HG03064 (cell line): ENCODE results near the gene RNU5B-1.

Experiments used
- ATAC-seq: cut with Tn5 transposase; IDR thresholded peaks from one replicate; pipeline ENCODE4 v1.9.1; 2021; ENCODE audit warnings: low read depth; ENCODE audit not compliant: unreplicated experiment

RNU5B-1 gene

GRCh38 chr15:65287520-65287855 is 17.0 kb upstream of the RNU5B-1 start:
- no peak for ATAC-seq

GRCh38 chr15:65289261-65289854 is 15.1 kb upstream of the RNU5B-1 start:
- no peak for ATAC-seq

GRCh38 chr15:65290228-65290627 is 14.2 kb upstream of the RNU5B-1 start:
- ATAC-seq: no peak

DNA sequence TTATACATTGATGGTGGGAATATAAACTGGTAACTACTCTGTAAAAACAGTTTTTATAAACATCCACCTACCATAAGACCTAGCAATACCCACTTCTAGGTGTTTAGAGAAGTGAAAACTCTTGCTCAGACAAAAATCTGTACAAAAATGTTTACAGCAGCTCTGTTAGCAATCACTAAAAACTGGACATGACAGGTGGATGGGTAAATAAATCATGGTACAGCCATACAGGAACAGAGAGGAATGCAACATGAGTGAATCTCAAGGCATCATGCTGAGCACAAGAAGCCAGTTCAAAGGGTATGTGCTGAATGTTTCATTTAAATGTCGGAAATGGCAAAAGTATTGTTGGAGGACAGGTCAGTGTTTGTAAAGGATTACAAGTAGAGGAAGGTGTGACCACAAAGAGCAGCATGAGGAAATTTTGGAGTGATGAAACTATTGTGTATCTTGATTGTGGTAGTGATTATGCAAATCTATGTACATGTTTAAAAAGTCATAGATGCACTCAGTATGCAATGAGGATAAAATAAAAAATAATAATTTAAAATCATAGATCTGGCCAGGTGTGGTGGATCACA is 11.4 kb upstream of the RNU5B-1 start:
- no peak for ATAC-seq

DNA sequence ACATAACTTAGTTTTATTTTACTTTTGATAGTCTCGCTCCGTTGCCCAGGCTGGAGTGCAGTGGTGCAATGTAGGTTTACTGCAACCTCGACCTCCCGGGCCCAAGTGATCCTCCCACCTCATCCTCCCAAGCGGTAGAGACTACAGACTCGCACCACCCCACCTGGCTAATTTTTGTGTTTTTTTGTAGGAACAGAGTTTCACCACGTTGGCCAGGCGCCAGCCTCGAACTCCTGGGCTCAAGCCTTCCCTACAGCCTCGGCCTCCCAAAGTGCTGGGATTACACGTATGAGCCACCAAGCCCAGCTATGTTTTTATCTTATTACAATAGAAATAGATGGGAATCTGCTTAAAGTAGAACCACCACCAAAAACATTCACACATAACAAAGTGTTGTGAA is 5.7 kb upstream of the RNU5B-1 start:
- no peak for ATAC-seq

DNA sequence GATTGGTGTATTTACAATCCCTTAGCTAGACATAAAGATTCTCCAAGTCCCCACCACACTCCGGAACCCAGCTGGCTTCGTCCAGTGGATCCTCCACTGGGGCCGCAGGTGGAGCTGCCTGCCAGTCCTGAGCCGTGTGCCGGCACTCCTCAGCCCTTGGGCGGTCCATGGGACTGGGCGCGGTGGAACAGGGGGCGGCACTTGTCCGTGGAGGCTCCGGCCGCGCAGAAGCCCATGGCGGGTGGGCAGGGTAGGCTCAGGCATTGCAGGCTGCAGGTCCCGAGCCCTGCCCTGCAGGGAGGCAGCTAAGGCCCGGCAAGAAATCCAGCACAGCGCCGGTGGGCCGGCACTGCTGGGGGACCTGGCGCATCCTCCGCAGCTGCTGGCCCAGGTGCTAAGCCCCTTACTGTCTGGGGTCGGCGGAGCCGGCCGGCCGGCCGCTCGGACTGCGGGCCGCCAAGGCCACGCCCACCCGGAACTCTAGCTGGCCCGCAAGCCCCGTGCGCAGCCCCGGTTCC is 3.5 kb upstream of the RNU5B-1 start:
- ATAC-seq: no peak

DNA sequence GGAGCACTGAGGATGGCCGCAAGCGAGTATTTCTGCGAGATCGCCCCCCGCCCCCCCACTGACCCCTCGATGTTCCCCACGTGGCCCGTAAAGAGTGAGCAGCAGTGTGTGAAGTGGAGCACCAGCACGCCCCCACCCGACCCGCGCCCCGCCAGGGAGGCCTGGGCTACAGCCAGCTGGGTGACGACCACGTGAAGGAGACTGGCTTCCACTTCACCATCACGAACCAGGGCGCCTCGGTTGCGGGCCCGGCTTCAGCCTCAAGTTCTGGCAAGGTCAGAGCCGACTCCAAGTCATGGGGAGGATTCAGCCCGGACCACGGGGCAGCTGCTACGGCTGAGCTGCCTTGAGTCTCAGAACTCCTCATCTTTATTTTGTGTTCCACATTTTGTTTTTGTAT is 2.4 kb upstream of the RNU5B-1 start:
- no peak for ATAC-seq

DNA sequence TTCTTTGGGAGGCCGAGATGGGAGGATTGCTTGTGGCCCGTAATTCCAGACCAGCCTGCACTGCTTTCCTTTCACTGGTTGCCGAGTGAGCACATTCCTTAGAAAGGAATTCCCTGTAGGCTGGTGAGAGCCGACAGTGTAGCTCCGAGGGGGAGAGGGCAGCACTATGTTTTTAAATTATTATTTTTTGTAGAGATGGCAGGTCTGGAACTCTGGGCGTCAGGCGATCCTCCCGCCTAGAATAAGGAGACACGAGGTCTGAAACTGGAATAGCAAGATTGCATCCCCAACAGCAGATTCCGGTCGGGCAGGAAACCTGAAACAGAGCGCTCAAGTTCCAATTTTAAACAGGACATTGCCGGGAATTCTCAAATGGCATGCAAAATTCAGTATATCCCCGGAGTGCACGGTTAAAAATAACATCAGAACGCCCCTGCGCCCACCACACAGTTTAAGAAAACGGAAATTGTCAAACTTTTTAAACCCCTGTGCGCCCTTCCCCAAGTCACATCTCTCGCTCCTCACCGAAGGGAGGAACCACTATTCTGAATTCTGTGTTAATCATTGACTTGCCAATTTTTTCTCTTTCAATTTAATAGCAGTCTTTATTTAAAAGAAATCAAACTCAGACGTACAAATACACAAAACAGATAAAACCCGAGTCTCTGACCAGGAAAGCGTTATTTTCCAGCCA is 643 bp upstream of the RNU5B-1 start:
- no peak for ATAC-seq

DNA sequence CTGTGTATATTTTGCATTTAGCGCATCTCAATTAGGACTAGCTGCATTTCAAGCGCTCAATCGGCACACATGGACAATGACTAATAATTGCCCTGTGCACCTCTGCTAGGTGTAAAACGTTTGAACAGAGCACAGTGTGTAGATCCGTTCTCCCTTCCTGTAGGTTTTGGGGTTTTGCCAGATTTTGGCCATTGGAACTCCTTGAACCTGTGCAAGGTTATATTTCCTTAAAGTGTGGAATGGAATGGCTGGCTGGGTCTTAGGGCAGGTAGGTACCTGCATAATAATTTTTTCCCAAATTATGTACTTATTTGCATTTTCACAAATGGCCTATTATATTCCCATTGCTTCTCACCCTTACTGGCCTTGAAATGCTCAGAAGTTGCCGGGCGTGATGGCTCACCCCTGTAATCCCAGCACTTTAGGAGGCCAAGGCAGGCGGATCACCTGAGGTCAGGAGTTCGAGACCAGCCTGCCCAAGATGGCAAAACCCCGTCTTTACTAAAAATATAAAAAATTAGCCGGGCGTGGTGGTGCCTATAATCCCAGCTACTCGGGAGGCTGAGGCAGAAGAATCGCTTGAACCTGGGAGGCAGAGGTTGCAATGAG is 777 bp downstream of the RNU5B-1 start:
- no peak for ATAC-seq

DNA sequence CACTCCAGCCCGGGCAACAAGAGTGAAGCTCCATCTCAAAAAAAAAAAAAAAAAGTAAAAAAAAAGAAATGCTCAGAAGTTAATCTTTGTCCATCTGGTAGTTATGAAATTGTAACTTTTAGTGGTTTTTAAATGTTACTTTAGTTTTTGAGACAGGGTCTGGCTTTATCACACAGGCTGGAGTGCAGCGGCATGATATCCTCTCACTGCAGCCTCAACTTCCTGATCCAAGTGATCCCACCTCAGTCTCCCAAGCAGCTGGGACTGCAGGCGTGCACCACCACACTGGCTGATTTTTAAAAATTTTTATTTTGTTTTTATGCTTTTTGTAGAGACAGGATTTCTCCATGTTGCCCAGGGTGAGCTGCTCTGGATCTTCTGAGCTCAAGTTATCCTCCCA is 1.3 kb downstream of the RNU5B-1 start:
- ATAC-seq: no peak

DNA sequence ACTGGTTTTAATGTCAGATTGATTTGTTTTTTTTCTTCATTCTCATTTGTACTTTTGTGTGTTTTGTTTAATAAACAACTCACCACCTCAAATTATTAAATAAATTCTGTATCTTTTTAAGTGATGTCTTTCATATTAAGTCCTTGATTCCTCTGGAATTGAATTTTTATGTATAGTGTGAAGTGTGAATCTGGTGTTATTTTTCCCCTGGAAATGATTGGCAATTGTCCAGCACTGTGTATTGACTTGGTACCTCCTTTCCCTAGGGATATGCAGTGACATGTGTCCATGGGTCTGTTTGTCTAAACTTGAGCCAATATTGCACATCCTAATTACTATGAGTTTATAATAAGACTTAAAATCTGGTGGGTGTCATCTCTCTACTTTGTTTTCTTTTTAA is 2.1 kb downstream of the RNU5B-1 start:
- no peak for ATAC-seq

DNA sequence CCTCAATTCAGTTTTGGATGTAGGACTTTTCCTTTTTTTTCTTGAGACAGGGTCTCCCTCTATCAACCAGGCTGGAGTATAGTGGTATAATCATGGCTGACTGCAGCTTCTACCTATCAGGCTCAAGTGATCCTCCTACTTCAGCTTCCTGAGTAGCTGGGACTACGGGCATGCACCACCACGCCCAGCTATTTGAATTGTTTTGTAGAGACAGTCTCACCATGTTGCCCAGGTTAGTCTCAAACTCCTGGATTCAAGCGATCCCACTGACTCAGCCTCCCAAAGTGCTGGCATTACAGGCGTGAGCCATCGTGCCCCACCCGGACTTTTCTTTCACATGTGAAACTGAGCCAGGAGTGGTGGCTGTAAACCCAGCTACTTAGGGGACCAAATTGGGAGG is 3.5 kb downstream of the RNU5B-1 start:
- no peak for ATAC-seq

- no peak for ATAC-seq
Observed at GRCh38 chr15:65309882-65310418, 5.5 kb downstream of the RNU5B-1 start.

GRCh38 chr15:65310431-65311137 is 6.1 kb downstream of the RNU5B-1 start:
- no peak for ATAC-seq

GRCh38 chr15:65311760-65312159 is 7.3 kb downstream of the RNU5B-1 start:
- ATAC-seq: no peak

GRCh38 chr15:65312400-65312916 is 8.0 kb downstream of the RNU5B-1 start:
- ATAC-seq: no peak

DNA sequence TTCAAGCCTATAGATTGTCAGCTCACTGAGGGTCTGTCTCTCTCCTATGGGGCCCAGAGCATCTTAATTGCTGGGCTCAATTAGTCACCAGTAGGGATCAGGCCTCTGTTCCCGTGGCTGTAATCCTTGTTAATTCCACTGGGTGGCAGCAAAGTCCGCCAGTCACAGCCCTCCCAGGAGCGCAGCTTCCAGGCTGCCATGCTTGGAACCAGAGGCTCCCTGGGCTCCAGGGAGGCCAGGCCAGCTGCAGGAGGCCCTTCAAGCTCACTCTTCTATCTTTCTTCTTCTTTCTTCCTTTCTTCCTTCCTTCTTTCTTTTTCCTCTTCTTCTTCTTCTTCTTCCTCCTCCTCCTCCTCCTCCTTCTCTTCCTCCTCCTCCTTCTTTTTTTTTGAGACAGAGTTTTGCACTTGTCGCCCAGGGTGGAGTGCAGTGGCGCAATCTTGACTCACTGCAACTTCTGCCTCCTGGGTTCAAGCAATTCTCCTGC is 14.4 kb downstream of the RNU5B-1 start:
- no peak for ATAC-seq

DNA sequence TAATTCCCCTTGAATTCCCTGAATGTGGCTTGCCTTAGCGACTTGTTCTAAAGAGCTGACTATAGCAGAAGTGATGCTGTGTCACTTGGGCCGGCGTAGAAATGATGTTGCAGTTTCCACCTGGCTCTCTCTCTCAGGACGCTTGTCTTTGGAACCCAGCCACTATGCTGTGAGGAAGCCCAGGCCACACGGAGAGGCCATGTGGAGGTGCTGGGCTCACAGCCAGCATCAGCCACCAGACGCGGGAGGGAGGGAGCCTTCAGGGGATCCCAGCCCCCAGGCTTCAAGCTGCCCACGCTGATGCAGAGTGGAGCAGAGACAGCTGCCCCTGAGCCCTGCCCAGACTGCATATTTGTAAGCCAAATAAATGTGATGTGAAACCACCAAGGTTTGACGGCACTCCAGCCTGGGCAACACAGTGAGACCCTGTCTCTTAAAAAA is 18.6 kb downstream of the RNU5B-1 start:
- no peak for ATAC-seq

GRCh38 chr15:65326117-65326526 is 21.6 kb downstream of the RNU5B-1 start:
- ATAC-seq: no peak

DNA sequence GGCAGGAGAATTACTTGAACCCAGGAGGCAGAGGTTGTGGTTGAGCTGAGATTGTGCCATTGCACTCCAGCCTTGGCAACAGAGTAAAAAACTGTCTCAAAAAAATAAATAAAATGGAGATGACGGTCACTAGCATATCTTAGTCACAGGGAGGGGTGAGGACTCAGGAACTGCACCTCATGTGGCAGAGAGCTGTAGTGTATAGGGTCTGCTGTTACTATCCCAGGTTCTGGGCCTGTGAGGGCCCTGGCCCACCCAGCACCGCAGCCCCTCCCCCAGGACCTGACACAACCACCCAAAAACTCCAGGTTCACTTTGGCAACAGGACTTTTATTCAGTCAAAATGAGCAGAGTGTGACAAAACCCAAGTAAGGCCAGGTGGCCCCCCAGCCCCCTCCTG is 22.3 kb downstream of the RNU5B-1 start:
- no peak for ATAC-seq
